Measurements from ENCODE around the gene MAPK4.
"Not testable (repeated sequence)": the region's sequence is repeated elsewhere in the genome, so short reads cannot be mapped to it uniquely, and the experiment has no call there.

MAPK4 gene

GRCh38 chr18:50749945-50750344 lies 190.1 kb downstream of the MAPK4 start:
- DNase-seq: no peak

- DNase-seq: no peak
These were observed 190.7 kb downstream of the MAPK4 start for GRCh38 chr18:50750546-50750945.

- no peak for DNase-seq
These were observed 191.6 kb downstream of the MAPK4 start for GRCh38 chr18:50751490-50751889.

- no peak for DNase-seq
These were observed 192.1 kb downstream of the MAPK4 start for GRCh38 chr18:50751947-50752346.

- DNase-seq: no peak
These were observed 193.4 kb downstream of the MAPK4 start for GRCh38 chr18:50753311-50753710.

DNA sequence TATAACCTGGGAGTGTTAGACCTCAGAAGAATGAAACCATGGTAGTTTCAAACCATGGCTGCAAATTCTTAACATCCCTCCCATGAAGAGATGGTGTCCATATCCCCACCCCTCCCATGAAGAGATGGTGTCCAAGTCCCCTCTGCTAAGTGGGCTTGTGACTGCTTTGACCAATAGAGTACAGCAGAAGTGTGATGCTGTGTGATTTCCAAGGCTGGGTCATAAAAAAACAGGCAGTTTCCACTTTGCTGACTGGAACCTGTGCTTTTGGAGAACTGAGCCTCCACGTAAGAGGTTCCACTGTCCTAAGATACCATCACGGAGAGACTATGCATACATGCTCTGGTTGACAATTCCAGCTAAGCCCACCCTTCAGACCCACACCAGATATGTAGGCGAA lies 194.4 kb downstream of the MAPK4 start:
- DNase-seq: no peak

GRCh38 chr18:50757358-50757757 lies 197.5 kb downstream of the MAPK4 start:
- no peak for DNase-seq

DNA sequence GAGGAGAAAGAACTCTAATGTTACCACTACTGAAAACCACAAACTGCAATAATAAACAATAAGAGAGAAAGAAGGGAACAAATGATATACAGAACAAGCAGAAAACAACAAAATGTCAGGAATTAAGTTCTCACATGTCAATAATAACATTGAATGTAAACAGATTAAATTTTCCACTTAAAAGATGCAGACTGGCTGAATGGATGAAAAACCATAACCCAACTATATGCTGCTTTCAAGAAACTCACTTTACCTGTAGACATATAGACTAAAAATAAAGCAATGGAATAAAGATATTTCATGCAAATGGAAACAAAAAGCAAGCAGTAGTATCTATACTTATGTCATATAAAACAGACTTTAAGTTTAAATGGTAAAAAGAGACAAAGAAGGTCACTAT lies 209.6 kb downstream of the MAPK4 start:
- DNase-seq: no peak

DNA sequence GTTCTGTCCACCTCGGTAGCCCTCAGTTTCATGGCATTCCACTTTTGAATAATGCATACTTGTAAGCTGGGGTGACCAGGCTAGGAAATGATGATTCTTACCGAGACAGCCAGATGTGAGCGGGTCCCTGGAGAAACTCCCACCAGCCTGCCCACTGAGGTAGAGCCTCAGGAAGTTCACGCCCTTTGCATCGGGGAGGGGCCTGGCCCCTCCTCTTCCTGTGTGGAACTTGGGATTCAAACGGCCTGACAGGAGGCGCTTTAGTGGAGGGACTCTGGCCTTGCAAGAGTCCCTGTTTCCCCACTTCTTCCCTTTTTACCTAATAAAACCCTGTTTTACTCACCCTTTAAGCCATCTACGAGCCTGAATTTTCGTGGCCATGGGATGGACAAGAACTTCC lies 215.3 kb downstream of the MAPK4 start:
- no peak for DNase-seq

DNA sequence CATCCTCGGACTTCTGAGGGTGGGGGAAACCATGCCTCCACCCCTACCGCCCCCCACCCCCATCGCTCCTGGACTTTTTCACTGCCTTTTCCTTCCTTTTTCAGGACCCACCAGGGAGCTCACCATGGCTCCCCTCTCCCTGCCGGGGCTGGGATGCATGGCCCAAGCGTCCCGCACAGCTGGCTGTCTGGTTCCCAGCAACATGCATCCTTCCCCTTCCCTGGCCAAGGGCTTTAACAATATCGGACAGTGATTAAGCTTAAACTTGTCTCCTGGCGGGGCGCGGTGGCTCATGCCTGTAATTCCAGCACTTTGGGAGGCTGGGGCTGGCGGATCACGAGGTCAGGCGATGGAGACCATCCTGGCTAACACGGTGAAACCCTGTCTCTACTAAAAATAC lies 215.8 kb downstream of the MAPK4 start:
- no peak for DNase-seq

DNA sequence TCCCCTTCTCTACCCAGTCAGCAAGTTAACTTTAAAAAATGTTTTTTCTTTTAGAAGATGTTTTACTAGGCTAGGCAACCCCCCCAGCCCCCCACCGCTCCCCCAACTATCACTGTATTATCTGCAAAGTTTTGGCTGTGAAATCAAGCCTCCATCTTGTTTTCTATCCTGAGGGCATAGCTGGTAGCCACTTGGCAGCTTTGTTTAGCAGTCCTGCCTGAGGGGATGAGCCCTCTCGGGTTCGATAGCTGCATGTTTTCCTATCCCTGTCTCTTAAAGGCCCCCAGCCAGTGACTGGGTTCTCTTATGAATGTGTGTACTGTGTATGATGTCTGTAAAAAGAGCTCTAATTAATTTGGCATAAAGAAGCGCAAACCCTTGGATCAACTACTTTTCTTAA lies 216.5 kb downstream of the MAPK4 start:
- no peak for DNase-seq

GRCh38 chr18:50779021-50779420 lies 219.1 kb downstream of the MAPK4 start:
- not testable (repeated sequence) for DNase-seq
